Measurements from ENCODE around the gene HLF. TPM values are rescaled to one million over a fixed set of nuclear protein-coding genes. Genes with fewer than 3 reads are reported as not detected.

Gene HLF
- total RNA-seq, 4 donors from 2014 or later: 7.7 to 14.8 (median 10.4) TPM

DNA sequence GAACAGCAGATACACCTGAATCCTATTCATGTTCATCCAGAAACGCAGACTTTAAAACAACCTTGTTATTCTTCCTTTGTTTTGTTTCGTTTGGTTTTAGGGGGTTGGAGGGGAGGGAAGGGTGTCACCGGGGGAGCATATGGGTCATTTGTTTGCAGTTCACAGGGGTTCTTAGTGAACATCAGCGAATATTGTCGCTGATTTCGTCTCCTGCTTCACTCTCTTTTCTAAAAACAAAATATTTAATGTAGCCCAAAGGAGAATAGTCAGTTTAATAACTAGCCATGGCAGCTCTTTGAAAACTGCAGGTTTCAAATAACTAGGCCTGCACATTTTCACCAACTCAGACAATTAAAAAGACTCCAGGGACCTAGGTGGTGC is 37.6 kb downstream of the HLF start:
- in situ Hi-C loops (cut with MboI; ENCODE audit: low sequenced_read_pairs in 4 of 4): no loop called here
- no peak overlapping the region for H3K27ac ChIP-seq
- no peak for ATAC-seq

GRCh38 chr17:55303008-55303493 is 38.3 kb downstream of the HLF start:
- no peak for DNase-seq
- in situ Hi-C loops (cut with MboI; ENCODE audit: low sequenced_read_pairs in 4 of 4) (no loop called here), intact Hi-C loops (cut with DNase I; ENCODE audit: low total_unique reads) (loop anchor here (5.0 kb wide), 1 partner anchor 44 kb away; no protein-coding TSS in a partner anchor)
- Histone ChIP-seq H3K27ac (no peak overlapping the region), H3K36me3 (no peaks in the 10 kb centered on the region), H3K9me3 (no peaks in the 10 kb centered on the region), H3K27me3 (no peaks in the 10 kb centered on the region), H3K4me1 (peaks cover 0 to 7% of the 10 kb centered on the region in 2 donors), H3K4me3 (no peak overlapping the region)
- TF ChIP-seq CTCF (IDR thresholded peaks at IDR 0.05 in 4 of 5, conservative IDR thresholded peaks at IDR 0.05 in 1 of 5) (no peak), POLR2A (IDR thresholded peaks at IDR 0.05) (no peak)
- no peak for ATAC-seq

More for the DNA sequence above, 37.6 kb downstream of the HLF start:
- H3K4me1 ChIP-seq: peaks cover 0 to 7% of the 10 kb centered on the region in 2 donors
- TF ChIP-seq POLR2A (IDR thresholded peaks at IDR 0.05) (no peak), CTCF (IDR thresholded peaks at IDR 0.05 in 4 of 5, conservative IDR thresholded peaks at IDR 0.05 in 1 of 5) (no peak)
- H3K4me3 ChIP-seq: no peak overlapping the region
- no peak for DNase-seq
- intact Hi-C loops (cut with DNase I; ENCODE audit: low total_unique reads): loop anchor here (5.0 kb wide), 1 partner anchor 45 kb away; no protein-coding TSS in a partner anchor
- no peaks in the 10 kb centered on the region for H3K27me3 ChIP-seq
- no peaks in the 10 kb centered on the region for H3K9me3 ChIP-seq
- H3K36me3 ChIP-seq: no peaks in the 10 kb centered on the region

GRCh38 chr17:55303701-55304145 is 39.0 kb downstream of the HLF start:
- DNase-seq (no peak), ATAC-seq (no peak)
- H3K4me1 ChIP-seq: peaks cover 0 to 7% of the 10 kb centered on the region in 2 donors
- no peaks in the 10 kb centered on the region for H3K27me3 ChIP-seq
- H3K4me3 ChIP-seq: no peak overlapping the region
- intact Hi-C loops (cut with DNase I; ENCODE audit: low total_unique reads) (loop anchor here (5.0 kb wide), 1 partner anchor 44 kb away; no protein-coding TSS in a partner anchor), in situ Hi-C loops (cut with MboI; ENCODE audit: low sequenced_read_pairs in 4 of 4) (no loop called here)
- no peak overlapping the region for H3K27ac ChIP-seq
- H3K36me3 ChIP-seq: no peaks in the 10 kb centered on the region
- H3K9me3 ChIP-seq: no peaks in the 10 kb centered on the region
- TF ChIP-seq CTCF (IDR thresholded peaks at IDR 0.05 in 4 of 5, conservative IDR thresholded peaks at IDR 0.05 in 1 of 5): no peak
- TF ChIP-seq POLR2A (IDR thresholded peaks at IDR 0.05): no peak

- Histone ChIP-seq H3K36me3 (no peaks in the 10 kb centered on the region), H3K4me1 (peaks cover 0 to 7% of the 10 kb centered on the region in 2 donors), H3K27ac (no peak overlapping the region), H3K9me3 (no peaks in the 10 kb centered on the region), H3K27me3 (no peaks in the 10 kb centered on the region), H3K4me3 (no peak overlapping the region)
- no peak for DNase-seq
- intact Hi-C loops (cut with DNase I; ENCODE audit: low total_unique reads) (loop anchor here (5.0 kb wide), 1 partner anchor 43 kb away; no protein-coding TSS in a partner anchor), in situ Hi-C loops (cut with MboI; ENCODE audit: low sequenced_read_pairs in 4 of 4) (no loop called here)
- ATAC-seq: no peak
- TF ChIP-seq CTCF (IDR thresholded peaks at IDR 0.05 in 4 of 5, conservative IDR thresholded peaks at IDR 0.05 in 1 of 5) (no peak), POLR2A (IDR thresholded peaks at IDR 0.05) (no peak)
These were observed 39.6 kb downstream of the HLF start for GRCh38 chr17:55304171-55304859.

All from gastrocnemius medialis (tissue), 4 donors.